ENCODE data around the gene CACNA2D2.

The CACNA2D2 gene

GRCh38 chr3:50354186-50354764, 149.2 kb downstream of the CACNA2D2 start:
- no peaks in the 10 kb centered on the region for H3F3A ChIP-seq (ENCODE audit: insufficient read depth, low read length)
- no peaks in the 10 kb centered on the region for H4K20me1 ChIP-seq (ENCODE audit: insufficient read depth, low read length)
- no peak overlapping the region for H3K4me2 ChIP-seq (ENCODE audit: low read length)
- no peaks in the 10 kb centered on the region for H3K27me3 ChIP-seq (ENCODE audit: insufficient read depth, low read length)
- H3K9ac ChIP-seq (ENCODE audit: low read length): no peak overlapping the region
- H3K36me3 ChIP-seq (ENCODE audit: insufficient read depth, low read length): peaks cover 32% of the 10 kb centered on the region; the same call in 1 of the 2 replicates
- no peak for TF ChIP-seq EZH2 (IDR thresholded peaks at IDR 0.05; ENCODE audit: borderline replicate concordance, low read length)
- no peak for TF ChIP-seq CTCF (IDR thresholded peaks at IDR 0.05; ENCODE audit: low read length)
- no peaks in the 10 kb centered on the region for H3K9me2 ChIP-seq (ENCODE audit: low read depth, low read length)
- H2AFZ ChIP-seq (ENCODE audit: low read length): no peak overlapping the region
- no peak overlapping the region for H3K4me3 ChIP-seq (ENCODE audit: low read depth, low read length, poor library complexity, severe bottlenecking)
- no peaks in the 10 kb centered on the region for H3K9me3 ChIP-seq (ENCODE audit: low read length)
- no peak overlapping the region for H3K27ac ChIP-seq (ENCODE audit: low read depth, low read length, poor library complexity, severe bottlenecking)
- H3K79me2 ChIP-seq (ENCODE audit: insufficient read depth, low read length): no peaks in the 10 kb centered on the region
- peaks cover 52% of the 10 kb centered on the region for H3K4me1 ChIP-seq (ENCODE audit: insufficient read depth, low read length, severe bottlenecking)

GRCh38 chr3:50353245-50354004, 150.0 kb downstream of the CACNA2D2 start:
- H3K9me3 ChIP-seq (ENCODE audit: low read length): no peaks in the 10 kb centered on the region
- H3K9ac ChIP-seq (ENCODE audit: low read length): no peak overlapping the region
- no peak overlapping the region for H3K27ac ChIP-seq (ENCODE audit: low read depth, low read length, poor library complexity, severe bottlenecking)
- peaks cover 54% of the 10 kb centered on the region for H3K4me1 ChIP-seq (ENCODE audit: insufficient read depth, low read length, severe bottlenecking)
- no peaks in the 10 kb centered on the region for H3K27me3 ChIP-seq (ENCODE audit: insufficient read depth, low read length)
- H3K4me2 ChIP-seq (ENCODE audit: low read length): no peak overlapping the region
- peaks cover 38% of the 10 kb centered on the region; the same call in 1 of the 2 replicates for H3K36me3 ChIP-seq (ENCODE audit: insufficient read depth, low read length)
- H3K4me3 ChIP-seq (ENCODE audit: low read depth, low read length, poor library complexity, severe bottlenecking): no peak overlapping the region
- H3K79me2 ChIP-seq (ENCODE audit: insufficient read depth, low read length): no peaks in the 10 kb centered on the region
- no peaks in the 10 kb centered on the region for H3K9me2 ChIP-seq (ENCODE audit: low read depth, low read length)
- no peaks in the 10 kb centered on the region for H3F3A ChIP-seq (ENCODE audit: insufficient read depth, low read length)
- no peaks in the 10 kb centered on the region for H4K20me1 ChIP-seq (ENCODE audit: insufficient read depth, low read length)
- no peak overlapping the region for H2AFZ ChIP-seq (ENCODE audit: low read length)
- TF ChIP-seq EZH2 (IDR thresholded peaks at IDR 0.05; ENCODE audit: borderline replicate concordance, low read length) (no peak), CTCF (IDR thresholded peaks at IDR 0.05; ENCODE audit: low read length) (no peak)

GRCh38 chr3:50352781-50353180, 150.7 kb downstream of the CACNA2D2 start:
- Histone ChIP-seq H3K27me3 (ENCODE audit: insufficient read depth, low read length) (no peaks in the 10 kb centered on the region), H3K9me3 (ENCODE audit: low read length) (no peaks in the 10 kb centered on the region), H3K4me1 (ENCODE audit: insufficient read depth, low read length, severe bottlenecking) (peaks cover 47% of the 10 kb centered on the region), H4K20me1 (ENCODE audit: insufficient read depth, low read length) (no peaks in the 10 kb centered on the region), H3F3A (ENCODE audit: insufficient read depth, low read length) (no peaks in the 10 kb centered on the region), H3K27ac (ENCODE audit: low read depth, low read length, poor library complexity, severe bottlenecking) (no peak overlapping the region), H2AFZ (ENCODE audit: low read length) (no peak overlapping the region), H3K4me3 (ENCODE audit: low read depth, low read length, poor library complexity, severe bottlenecking) (no peak overlapping the region), H3K9me2 (ENCODE audit: low read depth, low read length) (no peaks in the 10 kb centered on the region), H3K79me2 (ENCODE audit: insufficient read depth, low read length) (no peaks in the 10 kb centered on the region), H3K4me2 (ENCODE audit: low read length) (no peak overlapping the region), H3K9ac (ENCODE audit: low read length) (no peak overlapping the region), H3K36me3 (ENCODE audit: insufficient read depth, low read length) (peaks cover 45% of the 10 kb centered on the region; the same call in 1 of the 2 replicates)
- TF ChIP-seq EZH2 (IDR thresholded peaks at IDR 0.05; ENCODE audit: borderline replicate concordance, low read length) (no peak), CTCF (IDR thresholded peaks at IDR 0.05; ENCODE audit: low read length) (peak; percentile 42; the same call in 1 of the 2 replicates)

Measured in OCI-LY1 (cell line).